Measurements from ENCODE around the gene POLR2J3.
"Not testable (repeated sequence)": the region's sequence is repeated elsewhere in the genome, so short reads cannot be mapped to it uniquely, and the experiment has no call there.

POLR2J3 gene

GRCh38 chr7:102581722-102582121 lies 9.3 kb upstream of the POLR2J3 start:
- DNase-seq = not testable (repeated sequence)

- DNase-seq = not testable (repeated sequence)
These were observed 6.1 kb upstream of the POLR2J3 start for GRCh38 chr7:102578486-102578885.

- DNase-seq = peak; percentile 15
These were observed 5.2 kb upstream of the POLR2J3 start for GRCh38 chr7:102577315-102578240.

- DNase-seq = not testable (repeated sequence)
These were observed 4.0 kb upstream of the POLR2J3 start for GRCh38 chr7:102576363-102576762.

DNA sequence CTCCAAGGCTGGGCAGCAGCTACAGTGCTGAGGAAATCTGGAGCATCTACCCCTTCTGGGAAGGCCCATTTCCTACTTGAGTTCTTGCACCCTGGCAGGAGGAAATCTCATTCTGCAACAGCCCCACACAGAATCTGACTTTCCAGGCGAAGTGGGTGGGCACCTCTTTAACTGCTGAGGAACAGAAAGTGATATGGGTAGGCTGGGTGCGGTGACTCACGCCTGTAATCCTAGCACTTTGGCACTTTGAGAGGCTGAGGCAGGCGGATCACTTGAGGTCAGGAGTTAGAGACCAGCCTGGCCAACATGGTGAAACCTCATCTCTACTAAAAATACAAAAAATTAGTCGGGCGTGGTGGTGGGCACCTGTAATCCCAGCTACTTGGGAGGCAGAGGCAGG lies 2.2 kb upstream of the POLR2J3 start:
- DNase-seq = not testable (repeated sequence)

GRCh38 chr7:102568620-102569019 lies 3.8 kb downstream of the POLR2J3 start:
- DNase-seq = not testable (repeated sequence)

DNA sequence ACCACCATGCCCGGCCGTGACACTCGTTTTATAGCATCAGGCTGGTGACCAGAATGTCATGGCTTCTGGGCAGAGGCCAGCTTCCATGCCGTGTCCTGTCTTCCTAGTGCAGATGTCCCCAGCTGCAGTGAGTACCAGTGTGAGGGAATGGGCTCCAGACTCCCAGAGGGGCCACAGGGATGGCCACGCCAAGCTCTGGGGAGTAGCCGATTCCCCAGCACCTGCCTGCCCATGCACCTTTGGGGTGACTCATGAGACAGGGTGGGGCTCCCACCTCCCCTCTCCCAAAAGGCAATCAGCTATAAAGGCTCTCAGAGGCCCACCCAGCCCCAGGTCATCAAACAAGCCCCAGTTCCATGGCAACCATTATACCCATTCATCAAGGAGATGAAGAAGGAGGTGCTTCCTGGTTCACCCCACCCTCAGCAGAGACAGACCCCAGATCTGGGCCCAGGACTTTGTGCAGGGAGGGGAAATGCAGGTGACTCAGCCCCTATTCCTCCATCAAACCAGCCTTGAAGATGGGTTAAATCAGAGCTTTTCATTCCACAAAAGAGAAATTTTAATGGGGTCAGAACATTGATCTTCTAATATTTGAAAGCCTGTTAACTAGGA lies 21.5 kb downstream of the POLR2J3 start, which contains the start of gene SPDYE2:
Gene SPDYE2 (plus strand): TSS at position 419 of the 615 bp plus-strand sequence. CDS start 2,030 bp downstream, outside the sequence.
- not testable (repeated sequence) for DNase-seq

DNA sequence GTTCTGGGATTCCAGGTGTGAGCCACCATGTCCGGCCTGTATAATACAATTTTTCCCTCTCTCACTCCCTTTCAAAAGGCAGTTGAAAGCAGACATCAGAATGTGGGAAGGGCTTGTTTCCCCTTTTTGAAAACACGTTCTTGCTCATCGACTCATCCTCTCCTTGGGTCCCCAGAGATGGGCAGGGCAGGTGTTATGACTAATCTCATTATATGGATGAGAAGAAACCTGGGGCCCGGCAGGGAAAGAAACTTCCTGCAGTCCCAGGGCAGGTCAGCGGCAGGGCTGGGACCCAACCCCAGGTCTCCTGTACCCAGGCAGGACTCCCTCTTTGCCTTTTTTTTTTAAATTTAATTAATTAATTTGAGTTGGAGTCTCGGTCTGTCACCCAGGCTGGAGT lies 26.0 kb downstream of the POLR2J3 start:
- DNase-seq = not testable (repeated sequence)

- not testable (repeated sequence) for DNase-seq
These were observed 27.1 kb downstream of the POLR2J3 start for GRCh38 chr7:102545288-102545687.

DNA sequence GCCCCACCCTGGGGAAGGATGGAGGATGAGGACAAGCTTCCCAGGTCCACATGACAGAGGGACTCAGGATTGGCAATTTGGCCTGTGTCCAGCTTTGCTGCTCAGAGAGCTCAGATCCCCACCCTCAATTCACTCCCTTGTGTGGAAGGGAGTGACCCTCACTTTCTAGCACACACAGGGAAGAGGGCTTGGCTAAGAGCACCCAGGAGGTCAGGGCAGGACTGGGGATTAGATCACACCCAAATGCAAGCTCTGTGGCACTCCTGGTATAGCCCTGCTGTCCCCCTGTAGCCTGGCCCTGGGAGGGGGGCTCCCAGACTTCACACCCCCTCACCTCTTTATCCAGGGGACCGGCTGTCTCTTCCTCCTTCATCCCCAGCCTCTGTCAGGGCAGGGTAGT lies 28.0 kb downstream of the POLR2J3 start:
- DNase-seq = not testable (repeated sequence)

- not testable (repeated sequence) for DNase-seq
These were observed 28.8 kb downstream of the POLR2J3 start, which contains the start of gene UPK3BL2 for GRCh38 chr7:102543596-102543995. TSS of gene UPK3BL2 (minus strand) at chr7:102543696. CDS start at chr7:102543636, 60 bp downstream.

DNA sequence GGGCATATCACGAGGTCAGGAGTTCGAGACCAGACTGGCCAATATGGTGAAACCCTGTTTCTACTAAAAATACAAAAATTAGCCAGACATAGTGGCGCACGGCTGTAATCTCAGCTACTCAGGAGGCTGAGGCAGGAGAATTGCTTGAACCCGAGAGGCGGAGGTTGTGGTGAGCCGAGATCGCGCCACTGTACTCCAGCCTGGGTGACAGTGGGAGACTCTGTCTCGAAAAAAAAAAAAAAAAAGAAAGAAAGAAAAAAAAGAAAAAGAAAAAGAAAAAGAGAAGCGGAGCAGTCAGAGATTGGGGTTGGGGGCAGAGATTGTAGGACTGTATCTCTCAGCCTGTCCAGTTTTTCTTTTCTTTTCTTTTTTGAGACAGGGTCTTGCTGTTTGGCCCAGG lies 29.6 kb downstream of the POLR2J3 start:
- DNase-seq = not testable (repeated sequence)

GRCh38 chr7:102542083-102542482 lies 30.3 kb downstream of the POLR2J3 start:
- not testable (repeated sequence) for DNase-seq

GRCh38 chr7:102540604-102541003 lies 31.8 kb downstream of the POLR2J3 start:
- not testable (repeated sequence) for DNase-seq

GRCh38 chr7:102535062-102535615 lies 37.2 kb downstream of the POLR2J3 start:
- DNase-seq = peak; percentile 30

DNA sequence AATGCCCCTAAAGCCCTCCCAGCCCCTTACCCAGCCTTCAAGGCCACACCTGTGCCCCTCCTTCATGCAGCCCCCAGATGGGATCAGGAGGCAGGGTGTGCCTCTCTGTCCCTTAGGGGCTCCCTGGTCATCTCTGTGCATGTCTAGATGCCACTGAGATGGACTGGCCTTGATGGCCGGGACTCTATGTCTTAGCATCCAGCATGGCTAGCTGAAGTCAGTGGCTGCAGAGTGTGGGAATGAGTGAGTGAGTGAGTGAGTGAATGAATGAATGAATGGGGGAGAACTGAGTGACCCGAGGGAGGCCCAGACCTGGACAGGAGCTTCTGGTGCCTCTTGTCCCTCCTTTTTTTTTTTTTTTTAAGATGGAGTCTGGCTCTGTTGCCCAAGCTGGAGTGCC lies 40.3 kb downstream of the POLR2J3 start:
- not testable (repeated sequence) for DNase-seq

- not testable (repeated sequence) for DNase-seq
These were observed 40.8 kb downstream of the POLR2J3 start for GRCh38 chr7:102531583-102531982.

- DNase-seq = not testable (repeated sequence)
These were observed 44.3 kb downstream of the POLR2J3 start for GRCh38 chr7:102527822-102528793.

DNA sequence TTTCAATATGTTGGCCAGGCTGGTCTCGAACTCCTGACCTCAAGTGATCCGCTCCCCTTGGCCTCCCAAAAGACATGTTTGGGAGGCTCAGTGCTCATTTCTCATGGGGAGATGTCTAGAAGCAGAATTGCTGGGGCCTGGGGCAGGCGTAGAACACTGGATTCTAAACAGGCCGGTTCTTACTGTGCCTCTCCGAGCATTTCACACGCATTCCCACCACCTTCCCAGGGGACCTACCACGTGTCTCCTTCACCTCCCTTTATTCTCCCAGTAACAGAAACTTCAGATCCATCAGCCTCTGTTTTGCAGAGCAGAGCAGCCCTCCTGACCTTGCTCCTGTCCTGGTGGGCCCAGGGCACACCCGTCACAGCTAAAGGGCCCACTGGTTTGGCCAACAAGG lies 45.2 kb downstream of the POLR2J3 start:
- not testable (repeated sequence) for DNase-seq

DNA sequence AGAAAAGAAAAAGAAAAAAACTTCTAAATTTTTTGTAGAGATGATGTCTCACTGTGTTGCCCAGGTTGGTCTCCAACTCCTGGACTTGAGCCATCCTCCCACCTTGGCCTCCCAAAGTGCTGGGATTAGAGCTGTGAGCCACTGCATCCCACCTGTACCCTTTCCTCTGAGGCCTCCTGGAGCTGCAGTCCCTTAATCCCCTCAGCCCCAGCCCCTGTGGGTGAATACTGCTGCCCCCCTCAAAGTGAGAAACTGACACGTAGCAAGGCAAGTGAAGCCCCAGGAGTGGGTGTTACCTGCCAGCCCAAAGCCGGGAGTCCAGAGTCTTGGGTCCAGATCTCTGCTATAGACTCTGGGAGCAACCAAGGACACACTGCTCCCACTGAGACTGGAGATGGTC lies 47.6 kb downstream of the POLR2J3 start:
- not testable (repeated sequence) for DNase-seq

DNA sequence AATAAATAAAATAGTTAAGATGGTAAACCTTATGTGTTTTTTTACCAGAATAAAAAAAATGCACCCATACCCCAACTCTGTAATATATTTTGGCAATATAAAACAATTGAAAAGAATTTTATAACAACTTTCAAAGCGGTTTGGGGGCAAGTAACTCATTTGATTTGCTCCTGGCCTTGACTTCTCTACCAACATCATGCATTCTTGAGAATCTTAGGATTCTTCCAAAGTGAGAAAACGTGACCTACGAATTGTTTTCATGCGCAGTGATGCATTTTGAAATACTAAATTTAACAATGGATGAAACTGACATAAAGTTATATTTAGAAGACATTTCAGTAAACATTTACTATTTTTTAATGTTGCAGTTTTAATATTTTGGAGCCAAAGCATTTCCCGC lies 51.6 kb downstream of the POLR2J3 start:
- DNase-seq = not testable (repeated sequence)

Data from left hindlimb (tissue), 1 donor.